GM19438 (cell line): ENCODE results near the gene ROBO2.

Experiments
- ATAC-seq: cut with Tn5 transposase; IDR thresholded peaks from one replicate; pipeline ENCODE4 v1.9.1; 2021; ENCODE audit warnings: low read depth; ENCODE audit not compliant: unreplicated experiment

The ROBO2 gene

GRCh38 chr3:77320514-77320913 lies 280.6 kb downstream of the ROBO2 start:
- no peak for ATAC-seq

GRCh38 chr3:77321646-77322045 lies 281.7 kb downstream of the ROBO2 start:
- no peak for ATAC-seq

DNA sequence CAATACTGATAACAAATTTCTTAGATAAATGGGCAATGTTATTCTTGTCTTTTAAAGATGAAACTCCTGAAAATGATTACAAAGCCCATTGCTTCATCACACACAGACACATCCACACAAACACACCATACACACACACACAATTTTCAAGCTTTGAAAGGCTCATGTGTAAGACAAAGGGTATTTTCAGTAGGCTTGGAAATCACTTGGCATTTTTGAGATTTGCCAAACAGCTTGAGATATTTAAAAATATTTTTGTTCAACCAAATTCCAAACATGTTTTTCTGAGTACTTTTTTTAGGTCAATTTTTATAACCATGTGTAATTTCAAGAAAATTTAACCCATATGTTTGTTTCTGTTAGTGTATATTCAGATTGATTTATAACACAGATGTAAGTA lies 283.7 kb downstream of the ROBO2 start:
- ATAC-seq, result no peak

GRCh38 chr3:77324105-77324504 lies 284.2 kb downstream of the ROBO2 start:
- ATAC-seq, result no peak

DNA sequence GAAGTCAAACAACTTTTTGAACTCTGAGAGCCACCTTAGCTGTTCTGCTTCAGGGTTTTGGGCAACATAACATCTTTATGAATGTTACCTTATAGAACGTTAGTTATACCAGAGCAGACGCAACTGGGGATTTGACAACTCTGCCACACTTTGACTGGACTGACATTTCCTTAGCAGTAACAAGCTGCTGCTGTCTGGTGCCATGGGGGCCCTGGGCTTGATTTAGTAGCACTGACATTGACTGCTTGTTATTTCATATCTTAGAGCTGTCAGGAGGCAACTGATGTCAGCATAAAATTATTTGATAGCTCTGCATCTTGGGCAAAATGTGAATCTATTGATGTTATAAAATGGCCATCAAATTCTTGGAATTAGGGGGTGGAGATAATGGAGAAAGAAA lies 285.4 kb downstream of the ROBO2 start:
- no peak for ATAC-seq

DNA sequence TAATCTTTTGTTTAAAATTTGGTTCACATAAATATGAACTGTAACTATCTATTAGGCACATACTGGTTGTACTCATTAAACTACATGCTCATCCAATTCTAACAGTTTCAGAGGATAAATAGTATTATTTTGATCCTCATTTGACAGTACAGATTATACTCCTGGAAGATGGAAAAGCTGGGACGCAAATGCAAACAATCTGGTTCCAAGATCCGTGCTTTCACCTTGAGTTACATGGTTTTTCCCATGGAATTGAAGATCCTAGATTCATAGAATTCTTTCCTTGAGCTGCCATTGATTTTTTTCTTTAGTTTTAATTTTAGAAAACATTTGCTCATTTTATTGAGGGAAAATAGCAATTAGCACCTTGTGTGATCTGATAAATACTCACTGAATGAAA lies 285.8 kb downstream of the ROBO2 start:
- ATAC-seq, result no peak

DNA sequence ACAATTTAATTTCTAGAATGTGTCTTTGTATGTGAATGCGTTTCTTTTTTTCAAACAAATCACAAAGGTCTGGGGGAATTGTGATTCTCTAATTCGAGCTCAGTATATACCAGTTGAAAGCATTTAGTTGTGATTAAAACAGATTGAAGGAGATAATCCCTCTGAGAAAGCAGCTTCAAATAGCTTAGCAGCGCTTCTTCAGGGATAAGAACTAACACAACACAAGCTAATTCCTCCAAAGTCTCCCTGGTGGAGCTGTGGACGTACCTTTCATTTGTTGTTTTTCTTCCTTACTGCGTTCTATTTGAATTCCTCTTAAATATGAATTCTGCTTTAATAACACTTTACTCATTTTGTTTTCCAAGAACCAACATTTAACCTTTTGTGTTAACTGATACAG lies 286.7 kb downstream of the ROBO2 start:
- no peak for ATAC-seq

GRCh38 chr3:77328690-77329089 lies 288.8 kb downstream of the ROBO2 start:
- no peak for ATAC-seq

DNA sequence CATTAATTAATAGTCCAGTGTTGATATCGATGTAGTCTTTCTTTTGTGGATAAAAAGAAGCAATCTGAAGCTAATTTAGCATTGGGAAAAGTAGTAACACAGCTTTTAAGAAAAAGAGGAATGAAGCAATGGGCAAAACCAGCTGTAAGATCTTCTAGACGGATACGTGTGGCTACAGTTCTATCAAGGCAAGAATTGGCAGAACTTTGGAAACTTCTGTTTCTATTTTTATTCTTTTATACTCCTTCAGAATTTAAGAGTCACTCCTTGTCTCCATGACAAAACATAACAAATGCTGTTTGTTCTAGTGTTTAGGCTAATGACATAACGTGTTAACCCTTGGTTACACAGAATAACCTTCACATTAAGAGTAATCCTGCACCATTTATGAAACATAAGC lies 289.2 kb downstream of the ROBO2 start:
- no peak for ATAC-seq

DNA sequence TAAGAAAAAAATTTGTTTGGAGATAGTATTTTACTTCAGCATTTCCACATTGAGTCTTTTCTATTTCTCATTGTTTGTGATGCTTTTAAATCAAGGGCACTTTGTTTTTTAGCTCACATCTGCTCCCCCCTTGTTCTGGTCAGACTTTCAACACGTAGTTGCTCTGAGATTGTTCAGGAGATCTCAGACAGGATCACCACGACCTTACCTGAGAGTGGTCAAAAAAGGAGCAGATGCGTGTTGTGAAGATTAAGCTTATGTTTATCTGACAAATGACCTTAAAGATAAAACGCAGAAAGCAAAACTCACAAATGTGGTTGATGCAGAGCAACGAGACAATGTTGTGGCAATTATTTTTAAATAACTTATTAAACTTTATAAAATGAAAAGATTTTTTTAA lies 298.3 kb downstream of the ROBO2 start:
- ATAC-seq, result no peak

- ATAC-seq, result no peak
Measured at GRCh38 chr3:77342027-77342426, 302.1 kb downstream of the ROBO2 start.

DNA sequence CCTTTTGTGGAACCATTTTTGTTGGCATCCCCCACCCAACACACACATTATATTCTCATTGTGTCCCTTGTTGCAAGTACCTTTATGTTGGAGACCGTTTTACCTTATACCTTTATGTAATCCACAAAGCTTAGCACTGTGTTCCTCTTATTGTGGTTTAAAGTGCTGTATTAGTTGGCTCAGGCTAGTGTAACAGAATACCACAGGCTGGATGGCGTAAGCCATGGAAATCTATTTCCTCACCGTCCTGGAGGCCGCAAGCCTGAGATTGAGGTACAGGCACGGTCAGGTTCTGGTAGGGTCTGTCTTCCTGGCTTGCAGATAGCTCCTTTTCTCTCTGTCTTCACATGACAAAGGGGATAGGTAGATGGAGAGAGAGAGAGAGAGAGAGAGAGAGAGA lies 302.8 kb downstream of the ROBO2 start:
- no peak for ATAC-seq

- no peak for ATAC-seq
Measured at GRCh38 chr3:77345009-77345408, 305.1 kb downstream of the ROBO2 start.

GRCh38 chr3:77348244-77348855 lies 308.5 kb downstream of the ROBO2 start:
- ATAC-seq, result no peak

- ATAC-seq, result no peak
Measured at GRCh38 chr3:77354958-77355357, 315.1 kb downstream of the ROBO2 start.

- no peak for ATAC-seq
Measured at GRCh38 chr3:77362936-77363335, 323.0 kb downstream of the ROBO2 start.

- no peak for ATAC-seq
Measured at GRCh38 chr3:77365152-77365551, 325.3 kb downstream of the ROBO2 start.

- ATAC-seq, result no peak
Measured at GRCh38 chr3:77370413-77370812, 330.5 kb downstream of the ROBO2 start.

DNA sequence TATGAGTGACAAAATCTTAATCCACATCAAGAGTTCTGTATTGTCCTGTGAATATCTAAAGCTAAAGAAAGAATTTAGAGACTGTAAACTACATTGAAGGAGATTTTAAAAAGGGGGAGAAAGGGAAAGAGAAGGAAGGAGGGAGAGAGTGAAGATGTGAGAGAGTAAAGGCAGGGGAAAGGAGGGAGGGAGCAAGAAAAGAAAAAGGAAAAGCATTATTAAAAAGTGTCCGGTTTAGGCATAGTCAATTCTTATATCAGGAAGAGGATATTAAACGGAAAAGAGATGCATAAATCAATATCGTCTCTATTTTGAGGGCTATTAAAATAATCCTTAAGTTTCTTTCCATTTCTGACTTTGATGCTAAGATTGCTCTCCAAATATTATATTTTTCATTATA lies 332.1 kb downstream of the ROBO2 start:
- ATAC-seq, result no peak

- no peak for ATAC-seq
Measured at GRCh38 chr3:77372634-77373346, 332.9 kb downstream of the ROBO2 start.

GRCh38 chr3:77373619-77374018 lies 333.7 kb downstream of the ROBO2 start:
- ATAC-seq, result no peak

- ATAC-seq, result no peak
Measured at GRCh38 chr3:77376511-77376910, 336.6 kb downstream of the ROBO2 start.

GRCh38 chr3:77377717-77378116 lies 337.8 kb downstream of the ROBO2 start:
- no peak for ATAC-seq
